Measurements from ENCODE around the gene GNAO1.

The GNAO1 gene

DNA sequence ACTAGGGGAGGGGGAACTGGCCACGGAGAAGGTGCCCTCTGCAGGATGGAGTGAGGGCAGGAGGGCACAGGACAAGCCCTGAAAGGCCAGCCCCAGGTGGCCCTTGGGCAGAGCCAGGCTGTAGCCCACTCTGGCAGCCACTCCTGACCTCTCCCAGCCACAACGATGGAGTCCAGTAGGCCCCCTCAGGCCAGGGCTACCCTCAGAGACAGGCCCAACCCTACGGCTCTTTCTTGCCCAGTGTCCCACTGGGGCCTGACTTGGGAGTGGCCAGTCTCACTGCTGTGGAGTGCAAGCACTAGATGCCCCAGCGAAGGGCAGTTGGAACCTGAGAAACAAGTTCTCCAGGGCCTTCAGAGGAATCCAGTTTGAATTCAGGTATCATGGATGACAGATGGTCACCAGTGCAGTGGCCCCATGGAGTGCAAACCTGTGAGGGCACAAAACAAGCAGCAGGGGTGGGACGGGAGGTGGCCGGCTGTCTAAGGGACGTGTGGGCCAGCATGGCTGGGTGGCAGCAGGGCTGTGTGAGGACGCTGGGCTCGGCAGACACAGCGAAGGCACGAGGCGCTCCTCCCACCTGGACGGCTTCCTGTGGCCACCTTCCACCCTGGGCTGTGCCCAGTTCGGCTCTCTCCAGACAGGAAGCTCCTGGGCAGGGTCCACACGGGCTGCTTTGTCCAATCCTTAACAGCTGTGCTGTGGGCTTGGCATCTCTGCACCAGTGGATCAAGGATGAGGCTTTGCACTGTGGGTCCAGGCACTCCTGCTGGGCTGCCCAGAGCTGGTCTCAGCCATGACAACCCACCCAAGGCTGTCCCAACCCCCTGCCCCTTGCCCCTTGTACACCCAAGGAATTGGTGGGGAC lies 162.0 kb downstream of the GNAO1 start:
- no peaks in the 10 kb centered on the region for H3K27me3 Mint-ChIP-seq
- H3K9me3 Mint-ChIP-seq, result no peaks in the 10 kb centered on the region
- H3K4me1 Mint-ChIP-seq, result peaks cover 25% of the 10 kb centered on the region
- H3K27ac Mint-ChIP-seq, result no peak overlapping the region
- H3K36me3 Mint-ChIP-seq, result no peaks in the 10 kb centered on the region
- H3K4me3 Mint-ChIP-seq, result no peak overlapping the region

DNA sequence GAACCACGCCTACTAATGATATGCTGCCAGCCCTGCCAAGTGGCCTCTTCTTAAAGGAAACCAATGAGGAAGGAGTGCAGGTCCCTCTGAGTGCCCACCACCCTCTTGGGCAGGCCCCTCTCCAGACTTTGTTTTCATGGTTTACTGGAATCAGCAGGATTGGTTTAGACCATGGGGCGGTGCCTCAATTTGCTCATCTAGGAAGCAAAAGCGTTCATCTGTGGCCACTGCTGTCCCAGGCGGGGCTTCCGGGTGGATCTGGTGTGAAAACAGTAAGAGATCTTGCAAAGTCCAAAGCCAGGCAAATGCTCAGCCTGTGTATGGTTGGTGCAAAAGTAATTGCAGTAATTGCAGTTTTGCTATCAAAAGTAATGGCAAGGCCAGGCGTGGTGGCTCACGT lies 162.7 kb downstream of the GNAO1 start:
- Mint-ChIP-seq H3K9me3 (no peaks in the 10 kb centered on the region), H3K36me3 (no peaks in the 10 kb centered on the region), H3K4me3 (no peak overlapping the region), H3K27ac (no peak overlapping the region), H3K27me3 (no peaks in the 10 kb centered on the region), H3K4me1 (peaks cover 29% of the 10 kb centered on the region)

DNA sequence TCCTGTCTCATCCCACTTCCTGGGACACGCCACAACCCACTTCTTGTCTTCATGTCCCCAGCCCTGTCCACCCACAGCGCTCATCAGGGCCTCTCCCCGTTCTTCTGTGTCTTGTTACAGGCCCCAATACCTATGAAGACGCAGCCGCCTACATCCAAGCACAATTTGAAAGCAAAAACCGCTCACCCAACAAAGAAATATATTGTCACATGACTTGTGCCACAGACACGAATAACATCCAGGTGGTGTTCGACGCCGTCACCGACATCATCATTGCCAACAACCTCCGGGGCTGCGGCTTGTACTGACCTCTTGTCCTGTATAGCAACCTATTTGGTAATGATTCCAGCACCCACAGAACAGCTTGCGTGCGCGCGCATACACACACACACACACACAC lies 163.5 kb downstream of the GNAO1 start:
- Mint-ChIP-seq H3K4me3 (no peak overlapping the region), H3K27me3 (no peaks in the 10 kb centered on the region), H3K4me1 (peaks cover 34% of the 10 kb centered on the region), H3K27ac (no peak overlapping the region), H3K36me3 (no peaks in the 10 kb centered on the region), H3K9me3 (no peaks in the 10 kb centered on the region)

DNA sequence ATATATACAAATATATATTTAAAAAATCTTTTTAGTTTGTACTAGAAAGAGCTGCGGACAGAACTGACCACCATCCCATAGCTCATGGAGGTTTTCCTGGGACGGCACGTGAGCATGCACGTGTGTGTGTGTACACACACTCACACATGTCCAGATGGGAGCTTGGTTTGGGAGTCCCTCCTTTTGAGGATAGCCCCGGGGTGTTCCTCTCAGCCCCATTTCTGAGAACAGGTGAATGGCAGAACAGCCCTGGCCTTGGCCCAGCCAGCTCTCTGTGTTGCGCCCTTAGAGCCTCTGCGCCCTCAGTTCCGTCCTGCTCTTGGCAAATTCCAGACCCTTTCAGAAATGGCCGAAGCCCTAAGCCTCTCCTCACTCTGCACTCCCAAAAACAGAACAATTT lies 163.9 kb downstream of the GNAO1 start:
- H3K4me3 Mint-ChIP-seq, result no peak overlapping the region
- no peaks in the 10 kb centered on the region for H3K9me3 Mint-ChIP-seq
- no peaks in the 10 kb centered on the region for H3K27me3 Mint-ChIP-seq
- H3K27ac Mint-ChIP-seq, result no peak overlapping the region
- no peaks in the 10 kb centered on the region for H3K36me3 Mint-ChIP-seq
- peaks cover 38% of the 10 kb centered on the region for H3K4me1 Mint-ChIP-seq

DNA sequence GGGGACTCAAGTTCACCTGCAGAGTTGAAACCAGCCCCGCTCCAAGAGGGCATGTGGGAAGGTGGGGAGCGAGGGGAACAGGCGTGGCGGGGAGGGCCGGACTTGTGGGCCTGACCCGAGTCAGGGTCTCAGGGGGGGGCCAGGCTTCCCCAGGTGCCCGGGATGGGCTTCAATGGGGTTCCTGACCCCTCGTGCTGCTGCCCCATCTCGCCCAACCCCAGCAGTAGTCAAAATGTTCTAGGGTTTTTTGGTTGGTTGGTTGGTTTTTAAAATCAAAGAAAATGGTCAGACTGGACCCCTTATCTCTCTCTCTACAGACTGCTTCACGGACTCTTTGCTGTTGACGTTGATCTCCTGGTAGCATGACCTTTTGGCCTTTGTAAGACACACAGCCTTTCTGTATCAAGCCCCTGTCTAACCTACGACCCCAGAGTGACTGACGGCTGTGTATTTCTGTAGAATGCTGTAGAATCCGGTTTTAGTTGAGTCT lies 164.5 kb downstream of the GNAO1 start:
- peak overlapping the region; percentile 90 for H3K4me3 Mint-ChIP-seq
- no peak overlapping the region for H3K27ac Mint-ChIP-seq
- peaks cover 38% of the 10 kb centered on the region for H3K4me1 Mint-ChIP-seq

DNA sequence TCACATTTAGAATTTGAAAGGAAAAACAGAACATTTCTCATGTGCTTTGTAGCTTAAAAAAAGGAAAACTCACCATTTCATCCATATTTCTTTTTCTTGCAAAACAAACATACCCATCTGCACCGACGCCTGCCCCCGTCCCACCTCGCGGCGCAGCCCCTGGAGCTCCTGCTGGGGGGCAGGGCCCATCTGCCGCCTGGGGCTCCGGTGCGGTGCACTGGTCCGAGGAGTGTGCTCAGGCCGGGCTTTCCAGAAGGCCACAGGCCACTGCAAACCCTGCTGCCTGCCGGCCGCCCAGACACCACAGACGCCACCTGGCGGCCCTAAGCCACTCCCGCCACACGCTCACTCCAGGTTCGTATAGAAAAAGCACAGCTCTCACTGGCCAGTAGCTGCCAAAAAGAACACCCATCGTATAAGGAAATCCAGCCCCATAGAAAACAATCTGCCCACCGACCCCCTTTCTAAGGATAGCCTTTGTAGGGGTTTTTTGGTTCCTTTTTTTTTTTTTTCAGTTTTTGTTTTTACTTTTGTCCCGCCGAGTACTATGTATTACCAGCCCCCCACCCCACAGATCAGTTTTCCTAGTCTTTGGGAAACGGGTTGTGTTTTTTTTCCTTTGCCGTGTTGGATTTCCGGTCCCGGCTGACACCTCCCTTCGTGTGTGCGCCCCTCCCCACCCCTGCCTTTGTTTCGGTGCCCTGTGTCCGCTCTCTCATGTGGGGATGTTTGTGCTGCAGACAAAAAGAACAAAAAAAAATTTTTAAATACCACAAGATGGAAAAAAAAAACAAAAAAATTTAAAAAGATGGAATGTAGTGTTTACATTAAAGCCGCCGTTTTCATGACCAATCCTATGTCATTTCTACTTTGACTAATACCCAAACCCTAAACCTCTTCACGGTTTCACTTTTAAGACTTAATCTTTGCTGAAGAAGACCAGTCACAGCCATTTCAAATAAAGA lies 165.3 kb downstream of the GNAO1 start:
- Mint-ChIP-seq H3K36me3 (no peaks in the 10 kb centered on the region), H3K4me3 (peak overlapping the region; percentile 90), H3K4me1 (peaks cover 38% of the 10 kb centered on the region), H3K27me3 (no peaks in the 10 kb centered on the region), H3K9me3 (no peaks in the 10 kb centered on the region), H3K27ac (peak overlapping the region; percentile 92)

More for the DNA sequence above, 164.5 kb downstream of the GNAO1 start:
- no peaks in the 10 kb centered on the region for H3K36me3 Mint-ChIP-seq
- H3K27me3 Mint-ChIP-seq, result no peaks in the 10 kb centered on the region
- no peaks in the 10 kb centered on the region for H3K9me3 Mint-ChIP-seq

DNA sequence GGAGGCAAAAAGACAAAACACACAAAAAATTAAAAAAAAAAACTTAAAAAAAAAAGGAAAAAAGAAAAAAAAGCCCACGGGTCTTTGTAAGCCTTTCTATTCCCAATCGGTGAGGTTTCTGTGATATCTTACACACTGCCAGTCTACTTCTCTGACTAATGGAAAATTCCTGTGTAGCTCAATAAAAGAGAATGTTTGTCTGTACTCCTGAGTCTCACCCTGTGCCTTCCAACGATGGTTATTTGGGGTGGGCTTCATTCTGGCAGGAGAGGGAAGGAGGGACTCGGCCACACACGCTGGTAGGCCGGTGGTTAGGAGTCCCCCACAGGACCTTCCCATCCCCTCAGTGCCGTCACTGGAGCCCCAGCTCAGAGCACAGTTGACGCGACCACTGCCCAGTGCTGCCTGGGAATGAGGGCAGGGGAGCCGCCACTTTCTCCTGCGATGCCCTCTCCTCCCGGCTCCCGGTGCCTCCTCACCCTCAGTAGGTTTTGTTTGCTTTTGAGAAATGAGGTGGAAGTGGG lies 166.0 kb downstream of the GNAO1 start:
- Mint-ChIP-seq H3K4me1 (peaks cover 38% of the 10 kb centered on the region), H3K4me3 (peak overlapping the region; percentile 90), H3K36me3 (no peaks in the 10 kb centered on the region), H3K9me3 (no peaks in the 10 kb centered on the region), H3K27me3 (no peaks in the 10 kb centered on the region), H3K27ac (peak overlapping the region; percentile 92)

DNA sequence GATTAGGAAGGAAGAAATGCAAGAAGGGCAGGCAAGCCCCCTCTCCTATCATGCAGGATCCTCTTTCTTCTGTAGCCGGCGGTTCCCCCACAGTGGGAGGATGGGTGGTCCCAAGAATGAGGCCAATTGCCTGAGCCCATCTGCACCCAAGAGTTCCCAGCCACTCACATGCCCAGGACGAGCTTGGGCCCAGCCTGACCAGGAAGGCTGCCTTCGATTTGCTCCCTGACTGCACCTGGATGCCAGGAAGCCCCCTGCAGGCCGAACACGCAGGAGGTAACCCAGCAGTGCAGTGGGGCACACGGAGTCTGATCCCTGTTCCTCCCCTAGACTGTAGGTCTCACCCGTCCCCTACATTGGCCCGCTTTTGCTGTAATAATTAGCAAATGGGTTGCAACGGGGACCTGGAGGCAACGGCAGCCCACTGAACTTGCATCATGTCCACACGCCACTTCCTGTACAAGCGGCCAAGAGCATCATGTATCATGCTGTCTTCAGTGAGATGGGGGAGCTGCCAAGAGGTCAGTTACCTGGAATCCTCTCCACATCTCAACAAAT lies 166.6 kb downstream of the GNAO1 start:
- Mint-ChIP-seq H3K27ac (peak overlapping the region; percentile 63), H3K4me3 (no peak overlapping the region), H3K4me1 (peaks cover 38% of the 10 kb centered on the region)

DNA sequence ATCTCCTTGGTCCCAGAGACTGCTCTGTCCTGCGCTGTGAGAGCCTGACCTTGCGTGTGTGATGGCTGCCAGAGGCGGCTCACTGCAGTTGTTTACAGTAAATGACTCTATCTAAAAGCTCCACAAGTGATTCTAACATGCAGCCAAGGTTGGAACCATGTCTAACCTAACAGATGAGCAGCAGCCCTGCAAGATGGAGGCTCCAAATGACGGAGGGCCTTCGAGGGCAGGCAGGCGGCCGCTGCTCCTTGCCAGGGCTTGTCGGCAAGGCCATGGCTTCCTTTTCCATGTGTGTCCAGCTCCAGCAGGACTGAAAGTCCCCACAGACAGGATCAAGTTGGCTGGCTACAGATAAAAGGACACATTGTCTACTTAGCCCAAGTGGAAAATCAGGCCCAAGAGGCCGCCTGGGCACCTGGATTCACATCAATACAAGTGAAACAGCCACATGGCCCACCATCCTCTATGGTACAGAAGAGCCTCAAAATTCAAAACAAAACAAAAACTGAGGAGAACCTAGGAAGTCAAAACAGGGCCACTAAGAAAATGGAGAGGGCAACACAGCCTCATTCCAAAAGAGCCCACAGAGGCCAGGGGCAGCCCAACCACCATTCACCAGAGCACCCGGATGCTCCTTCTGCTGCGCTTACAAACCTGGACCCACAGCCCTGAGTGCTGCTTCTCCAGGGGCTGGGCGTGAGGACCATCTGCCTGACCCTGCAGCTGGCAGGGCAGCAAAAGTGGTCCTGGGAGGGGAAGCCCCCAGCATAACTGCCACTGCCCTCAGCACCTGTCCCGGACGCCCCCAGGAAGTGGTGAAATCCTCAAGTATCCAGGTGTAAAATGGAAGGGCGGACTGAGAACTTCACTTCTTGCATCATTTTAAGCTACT lies 169.1 kb downstream of the GNAO1 start:
- H3K4me3 Mint-ChIP-seq, result no peak overlapping the region
- H3K9me3 Mint-ChIP-seq, result no peaks in the 10 kb centered on the region
- peak overlapping the region; percentile 63 for H3K27ac Mint-ChIP-seq
- H3K36me3 Mint-ChIP-seq, result peaks cover 1% of the 10 kb centered on the region
- peaks cover 38% of the 10 kb centered on the region for H3K4me1 Mint-ChIP-seq
- no peaks in the 10 kb centered on the region for H3K27me3 Mint-ChIP-seq

More for the DNA sequence above, 166.6 kb downstream of the GNAO1 start:
- no peaks in the 10 kb centered on the region for H3K27me3 Mint-ChIP-seq
- H3K9me3 Mint-ChIP-seq, result no peaks in the 10 kb centered on the region
- peaks cover 1% of the 10 kb centered on the region for H3K36me3 Mint-ChIP-seq

DNA sequence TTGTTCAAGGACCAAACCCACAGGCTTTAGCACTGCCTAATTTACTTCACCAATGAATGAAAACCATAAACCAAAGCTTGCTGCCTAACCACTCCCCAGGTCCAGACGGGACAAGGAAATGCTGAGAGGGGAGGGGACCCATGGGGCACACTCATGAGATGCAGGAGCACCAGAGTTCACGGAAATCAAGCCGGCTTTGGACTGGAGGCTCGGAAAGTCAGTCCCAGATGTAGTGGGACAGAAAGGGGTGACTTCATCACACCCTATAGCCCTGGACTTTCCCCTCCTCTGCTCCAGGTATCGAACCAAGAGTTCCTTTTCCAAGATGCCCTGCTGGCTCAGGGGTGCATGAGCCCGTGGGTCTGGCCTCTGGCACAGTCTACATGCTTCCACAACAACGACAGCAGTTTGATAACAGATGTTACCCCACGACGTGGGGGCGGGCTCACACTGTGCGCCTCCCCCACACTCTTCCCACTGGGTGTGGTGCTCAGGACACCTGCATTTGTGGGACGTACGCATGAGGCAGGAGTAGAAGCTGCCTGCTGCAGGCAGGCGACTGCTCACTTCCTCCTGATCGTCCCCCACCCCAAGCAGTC lies 170.9 kb downstream of the GNAO1 start:
- Mint-ChIP-seq H3K4me3 (no peak overlapping the region), H3K9me3 (no peaks in the 10 kb centered on the region), H3K27me3 (no peaks in the 10 kb centered on the region), H3K4me1 (peaks cover 24% of the 10 kb centered on the region), H3K27ac (peak overlapping the region; percentile 62), H3K36me3 (peaks cover 1% of the 10 kb centered on the region)

DNA sequence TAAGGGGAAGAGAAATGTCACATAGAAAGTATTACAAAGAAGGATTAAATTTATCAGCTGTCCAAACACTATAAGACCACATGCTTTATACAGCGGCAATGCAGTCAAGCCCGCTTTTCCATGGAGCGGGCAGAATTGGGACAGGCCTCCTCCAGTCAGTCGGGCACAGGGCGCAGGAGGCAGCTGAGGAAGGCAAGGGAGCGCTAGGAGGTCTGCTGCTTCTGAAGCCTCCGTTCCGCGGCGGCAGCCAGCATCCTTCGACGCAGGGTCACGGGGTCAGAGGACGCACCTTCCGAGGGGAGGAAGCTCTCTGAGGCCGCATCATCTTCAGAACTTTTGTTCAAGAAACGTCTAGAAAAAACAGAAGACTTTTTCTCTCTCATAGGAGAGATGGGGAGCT lies 171.4 kb downstream of the GNAO1 start:
- Mint-ChIP-seq H3K4me3 (no peak overlapping the region), H3K4me1 (peaks cover 18% of the 10 kb centered on the region), H3K9me3 (no peaks in the 10 kb centered on the region), H3K36me3 (peaks cover 1% of the 10 kb centered on the region), H3K27me3 (no peaks in the 10 kb centered on the region), H3K27ac (no peak overlapping the region)

DNA sequence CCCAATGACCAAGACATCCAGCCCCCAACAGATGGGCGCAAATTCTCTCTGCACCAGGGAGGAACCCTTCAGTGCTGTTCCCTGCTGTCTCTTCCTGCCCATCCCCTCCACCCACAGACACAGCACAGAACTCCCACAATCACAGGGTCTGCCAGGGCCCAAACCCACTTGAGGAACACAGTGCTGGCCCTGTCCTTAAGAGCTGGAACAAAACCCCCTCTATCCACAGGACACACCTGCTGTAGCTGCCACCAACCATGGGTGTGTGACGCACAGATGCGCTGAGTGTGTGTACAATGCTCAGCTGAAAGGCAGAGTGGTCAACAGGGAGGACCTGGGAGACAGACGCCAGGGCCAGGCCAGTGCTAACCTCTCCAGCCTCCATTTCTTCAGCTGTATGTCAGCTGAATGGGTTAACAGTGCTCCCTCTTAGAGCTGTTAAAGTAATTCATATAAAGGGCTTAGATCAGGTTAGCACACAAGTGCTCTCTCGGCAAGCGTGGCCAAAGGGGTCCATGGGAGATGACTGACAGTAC lies 172.0 kb downstream of the GNAO1 start:
- Mint-ChIP-seq H3K4me1 (peaks cover 13% of the 10 kb centered on the region), H3K9me3 (no peaks in the 10 kb centered on the region), H3K36me3 (peaks cover 1% of the 10 kb centered on the region), H3K27ac (peak overlapping the region; percentile 23), H3K27me3 (no peaks in the 10 kb centered on the region), H3K4me3 (no peak overlapping the region)

DNA sequence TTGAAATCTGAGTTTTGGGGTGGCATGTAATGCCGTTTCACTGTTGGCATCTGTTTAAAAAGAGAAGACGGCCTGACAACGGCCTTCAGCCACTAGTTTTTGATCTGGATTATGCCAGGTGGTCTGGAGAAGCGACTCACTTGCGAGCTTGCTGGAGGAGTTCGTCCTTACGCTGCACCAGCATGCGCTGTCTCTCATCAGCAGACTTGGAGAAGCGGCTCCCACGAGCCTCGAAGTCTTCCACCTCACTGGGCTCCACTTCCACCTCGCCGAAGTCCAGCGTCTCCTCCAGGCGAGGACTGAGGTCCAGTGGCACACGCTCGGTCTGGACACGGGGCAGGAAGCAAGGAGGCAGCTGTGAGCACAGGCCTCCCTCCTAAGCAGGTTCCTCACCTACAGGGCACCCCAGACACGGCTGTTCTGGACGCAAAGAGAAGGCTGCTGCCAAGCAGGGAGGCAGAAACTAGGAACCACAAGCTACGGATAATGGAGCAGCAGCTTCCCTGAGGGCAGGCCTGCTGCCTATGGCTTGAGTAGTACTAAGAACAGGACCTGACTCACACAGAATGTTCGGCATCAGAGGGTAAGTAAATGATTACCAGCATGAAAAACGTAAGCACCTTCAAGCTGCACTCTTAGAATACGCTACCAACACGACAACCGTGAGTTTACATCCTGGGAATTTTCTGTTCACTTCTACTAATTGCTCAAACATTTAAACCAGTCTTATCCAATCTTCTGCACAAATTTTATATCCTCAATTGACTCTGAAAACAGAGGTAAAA lies 172.7 kb downstream of the GNAO1 start:
- peaks cover 9% of the 10 kb centered on the region for H3K4me1 Mint-ChIP-seq
- no peaks in the 10 kb centered on the region for H3K27me3 Mint-ChIP-seq
- no peak overlapping the region for H3K27ac Mint-ChIP-seq
- peaks cover 4% of the 10 kb centered on the region for H3K36me3 Mint-ChIP-seq
- no peak overlapping the region for H3K4me3 Mint-ChIP-seq
- no peaks in the 10 kb centered on the region for H3K9me3 Mint-ChIP-seq
